AG08396 (cell line): Measurements from ENCODE around the gene SPSB1.
A peak's percentile ranks its signal among the peaks of the same experiment; 100 is the strongest.

Experiments used
- DNase-seq: peaks from one replicate; pipeline ENCODE4 v3.0.0; 2012; ENCODE audit warnings: low spot score, mixed read lengths

The SPSB1 gene

GRCh38 chr1:9292361-9293240, at the start of gene SPSB1:
Gene SPSB1, plus strand, starts transcription at chr1:9292894. Its CDS starts 62,998 bp downstream, at chr1:9355892.
- peak; percentile 84 for DNase-seq

GRCh38 chr1:9243066-9243739, 49.5 kb upstream of the SPSB1 start:
- no peak for DNase-seq

GRCh38 chr1:9244501-9245229, 48.0 kb upstream of the SPSB1 start:
- no peak for DNase-seq

GRCh38 chr1:9245230-9245619, 47.5 kb upstream of the SPSB1 start:
- DNase-seq: no peak

GRCh38 chr1:9245661-9246060, 47.0 kb upstream of the SPSB1 start:
- no peak for DNase-seq

- DNase-seq: no peak
These were observed 46.5 kb upstream of the SPSB1 start for GRCh38 chr1:9246215-9246614.

GRCh38 chr1:9246841-9247785, 45.6 kb upstream of the SPSB1 start:
- DNase-seq: no peak

- no peak for DNase-seq
These were observed 44.8 kb upstream of the SPSB1 start for GRCh38 chr1:9247894-9248293.

GRCh38 chr1:9248341-9249262, 44.1 kb upstream of the SPSB1 start:
- DNase-seq: no peak

GRCh38 chr1:9249263-9249533, 43.5 kb upstream of the SPSB1 start:
- no peak for DNase-seq

GRCh38 chr1:9249534-9250410, 42.9 kb upstream of the SPSB1 start:
- peak; percentile 80 for DNase-seq

GRCh38 chr1:9250411-9251381, 42.0 kb upstream of the SPSB1 start:
- DNase-seq: no peak

- no peak for DNase-seq
These were observed 41.2 kb upstream of the SPSB1 start for GRCh38 chr1:9251501-9251900.

GRCh38 chr1:9253004-9253403, 39.7 kb upstream of the SPSB1 start:
- no peak for DNase-seq

GRCh38 chr1:9253453-9254105, 39.1 kb upstream of the SPSB1 start:
- DNase-seq: no peak

GRCh38 chr1:9256332-9256731, 36.4 kb upstream of the SPSB1 start:
- no peak for DNase-seq

GRCh38 chr1:9257851-9258250, 34.8 kb upstream of the SPSB1 start:
- DNase-seq: no peak

GRCh38 chr1:9258629-9259028, 34.1 kb upstream of the SPSB1 start:
- no peak for DNase-seq
